HL-60/S4 treated with phorbol 12-myristate 13-acetate at 8.2 ng/mL for 4 days and 3 days (cell line): ENCODE results near the gene FUT8.

Experiments
- in situ Hi-C: fragments of 300-500 bp; cut with MboI; formaldehyde crosslinking; loops from 2 replicates; pipeline ENCODE4 v1.15.0; 2022; ENCODE audit warnings: low sequenced_read_pairs

The FUT8 gene

DNA sequence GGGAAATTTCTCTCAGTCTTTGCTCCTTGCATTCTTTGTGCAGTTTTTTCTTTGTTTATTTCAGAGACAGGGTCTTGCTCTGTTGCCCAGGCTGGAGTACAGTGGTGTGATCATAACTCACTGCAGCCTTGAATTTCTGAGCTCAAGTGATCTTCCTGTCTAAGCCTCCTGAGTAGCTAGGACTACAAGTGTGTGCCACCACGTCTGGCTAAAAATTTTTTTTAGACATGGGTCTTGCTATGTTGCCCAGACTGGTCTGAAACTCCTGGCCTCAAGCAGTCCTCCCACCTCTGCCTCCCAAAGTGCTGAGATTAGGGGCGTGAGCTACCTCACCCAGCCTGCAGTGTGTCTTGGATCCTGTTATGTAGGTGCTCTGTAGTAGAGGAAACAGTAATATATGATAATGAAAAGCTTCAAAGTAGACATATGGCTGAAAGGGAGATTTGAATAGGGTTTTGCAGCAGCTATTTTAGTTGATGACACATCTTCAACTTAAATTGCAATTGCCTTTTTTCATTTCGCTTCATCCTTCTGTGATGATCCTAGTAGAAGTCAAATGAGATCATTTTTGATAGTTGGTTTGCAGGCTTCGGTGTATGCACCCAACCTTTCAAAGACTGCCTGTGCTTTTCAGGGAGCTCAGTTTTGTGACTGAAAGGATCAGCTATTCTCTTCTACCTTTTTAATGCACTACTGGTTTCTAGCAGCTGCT is 75.4 kb downstream of the FUT8 start:
- in situ Hi-C loops: no loop called here

- in situ Hi-C loops: no loop called here
Observed at GRCh38 chr14:65491274-65491673, 78.7 kb downstream of the FUT8 start.

DNA sequence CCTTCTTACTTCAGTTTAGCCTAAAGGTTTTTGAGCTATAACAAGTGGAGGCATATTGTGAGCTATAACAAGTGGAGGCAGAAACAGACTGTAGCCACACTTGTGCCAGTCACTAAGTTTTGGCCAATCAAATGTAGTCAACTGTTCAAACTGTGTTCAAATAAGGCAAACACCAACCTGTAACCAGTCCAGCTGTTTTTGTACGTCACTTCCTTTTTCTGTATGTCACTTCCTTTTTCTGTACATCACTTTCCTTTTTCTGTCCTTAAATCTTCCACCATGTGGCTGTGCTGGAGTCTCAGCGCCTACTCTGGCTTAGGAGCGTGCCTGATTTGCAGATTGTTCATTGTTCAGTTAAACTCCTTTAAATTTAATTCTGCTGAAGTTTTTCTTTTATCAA is 79.7 kb downstream of the FUT8 start:
- in situ Hi-C loops: no loop called here

DNA sequence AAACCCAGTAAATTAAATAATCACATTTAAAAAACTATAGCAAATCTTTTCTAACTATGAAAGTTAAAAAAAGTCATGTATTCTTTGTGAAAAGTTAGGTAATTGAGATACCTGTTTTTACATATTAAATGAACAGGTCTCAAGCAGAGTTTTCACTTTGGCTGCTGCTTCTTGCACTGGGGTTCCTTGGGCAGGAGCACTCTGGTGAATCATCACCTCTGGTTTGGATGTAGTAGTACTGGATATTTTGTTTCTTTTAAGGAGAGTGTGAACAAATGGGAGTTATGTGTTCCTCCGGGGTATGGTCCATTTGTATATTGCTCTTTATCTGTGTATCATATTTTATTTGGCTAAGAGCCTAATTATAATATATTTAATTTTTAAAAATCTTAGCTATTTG is 82.7 kb downstream of the FUT8 start:
- in situ Hi-C loops: no loop called here

DNA sequence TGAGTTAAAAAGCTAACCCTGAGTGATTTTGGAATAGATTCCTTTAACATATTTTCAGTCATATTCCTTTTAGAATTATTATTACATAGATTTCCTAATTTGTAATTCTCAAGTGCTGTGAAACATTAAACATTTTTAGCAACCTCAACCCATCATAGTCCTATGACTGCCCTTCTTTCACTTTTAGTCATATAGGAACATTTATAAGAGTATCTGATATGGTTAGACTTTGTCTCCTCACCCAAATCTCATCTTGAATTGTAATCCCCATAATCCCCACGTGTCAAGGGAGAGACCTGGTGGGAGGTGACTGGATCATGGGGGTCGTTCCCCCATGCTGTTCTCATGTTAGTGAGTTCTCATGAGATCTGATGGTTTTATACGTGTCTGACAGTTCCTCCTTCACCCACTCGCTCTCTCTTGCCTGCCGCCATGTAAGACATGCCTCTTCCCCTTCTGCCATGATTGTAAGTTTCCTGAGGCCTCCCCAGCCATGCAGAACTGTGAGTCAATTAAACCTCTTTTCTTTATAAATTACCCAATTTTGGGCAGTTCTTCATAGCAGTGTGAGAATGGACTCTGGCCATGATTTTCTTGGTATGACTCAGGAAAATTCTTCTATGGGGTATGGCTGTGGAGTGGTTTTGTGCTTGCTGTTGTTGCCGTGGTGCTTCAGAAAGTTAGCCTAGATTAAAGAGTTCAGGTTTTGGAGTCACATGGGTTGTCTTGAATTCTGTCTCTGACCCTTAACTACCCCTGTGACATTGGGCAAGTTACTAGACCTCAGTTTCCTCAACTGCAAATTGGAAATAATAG is 83.9 kb downstream of the FUT8 start:
- in situ Hi-C loops: no loop called here

DNA sequence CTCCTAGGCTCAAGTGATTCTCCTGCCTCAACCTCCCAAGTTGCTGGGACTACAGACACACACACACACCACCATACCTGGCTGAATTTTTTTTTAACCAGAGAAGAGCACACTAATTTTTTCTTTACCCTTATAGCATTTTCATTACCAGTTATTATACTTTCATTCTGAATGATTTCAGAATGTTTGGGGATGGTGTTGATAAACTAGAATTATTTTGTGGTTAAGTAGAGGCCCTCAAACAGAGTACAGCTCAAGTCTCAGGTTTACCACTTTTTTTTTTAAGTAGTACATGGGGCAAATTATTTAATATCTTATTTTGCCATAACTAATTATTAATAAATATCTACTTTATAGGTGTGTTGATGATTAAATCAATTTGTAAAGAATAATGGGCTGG is 86.6 kb downstream of the FUT8 start:
- in situ Hi-C loops: no loop called here

DNA sequence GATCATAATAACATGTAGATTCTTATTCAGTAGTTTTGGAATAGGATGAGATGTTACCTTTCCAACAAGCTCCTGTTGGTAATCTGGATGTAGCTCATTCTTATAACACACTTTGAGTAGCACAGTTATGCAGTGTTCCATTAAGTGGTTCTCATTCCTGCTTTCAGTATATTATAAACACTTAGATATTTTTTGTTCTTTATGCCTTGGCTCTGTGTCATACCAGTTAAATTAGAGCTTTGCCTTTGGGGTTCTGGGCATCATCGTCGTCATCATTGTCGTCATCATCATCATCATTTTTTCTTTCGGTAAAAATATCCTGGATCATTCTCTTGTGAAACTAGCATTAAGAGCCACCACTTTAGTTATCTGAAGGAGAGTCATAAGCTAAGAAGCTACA is 87.5 kb downstream of the FUT8 start:
- in situ Hi-C loops: no loop called here

- in situ Hi-C loops: no loop called here
Observed at GRCh38 chr14:65501328-65501727, 88.8 kb downstream of the FUT8 start.

- in situ Hi-C loops: no loop called here
Observed at GRCh38 chr14:65502676-65503124, 90.2 kb downstream of the FUT8 start.

DNA sequence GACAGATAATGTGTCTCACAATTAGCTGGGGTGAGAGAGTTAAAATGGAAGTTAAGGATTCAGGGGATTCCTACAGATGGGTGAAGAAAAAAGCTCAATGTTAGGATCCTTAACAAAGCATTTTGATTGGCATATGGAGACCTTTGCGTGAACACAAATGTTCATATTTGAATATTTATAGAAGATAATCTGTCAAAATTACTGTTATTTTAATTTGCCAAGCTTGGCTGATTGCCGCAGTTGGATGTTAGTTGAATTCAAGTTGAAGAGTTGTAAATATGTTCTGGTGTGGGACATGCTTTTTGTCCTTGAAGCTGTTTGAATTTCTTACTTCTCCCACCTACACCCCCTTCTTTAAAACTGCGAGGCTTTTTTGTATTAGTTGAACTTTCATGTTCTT is 91.2 kb downstream of the FUT8 start:
- in situ Hi-C loops: no loop called here

DNA sequence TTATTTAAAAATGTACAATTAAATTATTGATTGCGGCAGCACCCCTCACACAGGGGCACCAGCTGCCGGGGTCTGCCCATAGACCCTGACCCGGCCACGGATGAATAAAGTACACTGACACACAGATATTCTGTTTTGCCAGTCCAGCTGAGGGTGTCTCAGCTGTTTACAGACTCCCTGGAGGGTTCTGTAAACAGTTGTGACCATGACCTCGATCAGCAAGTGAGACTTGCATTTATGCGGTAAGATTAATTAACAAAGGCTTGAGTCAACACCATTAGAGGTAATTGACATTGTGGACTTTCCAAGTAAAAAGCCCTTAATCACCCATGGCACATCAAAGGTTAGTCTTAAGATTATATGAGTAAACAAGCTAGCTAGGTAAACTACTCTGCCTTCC is 94.3 kb downstream of the FUT8 start:
- in situ Hi-C loops: no loop called here

GRCh38 chr14:65509842-65510241 is 97.3 kb downstream of the FUT8 start:
- in situ Hi-C loops: no loop called here

DNA sequence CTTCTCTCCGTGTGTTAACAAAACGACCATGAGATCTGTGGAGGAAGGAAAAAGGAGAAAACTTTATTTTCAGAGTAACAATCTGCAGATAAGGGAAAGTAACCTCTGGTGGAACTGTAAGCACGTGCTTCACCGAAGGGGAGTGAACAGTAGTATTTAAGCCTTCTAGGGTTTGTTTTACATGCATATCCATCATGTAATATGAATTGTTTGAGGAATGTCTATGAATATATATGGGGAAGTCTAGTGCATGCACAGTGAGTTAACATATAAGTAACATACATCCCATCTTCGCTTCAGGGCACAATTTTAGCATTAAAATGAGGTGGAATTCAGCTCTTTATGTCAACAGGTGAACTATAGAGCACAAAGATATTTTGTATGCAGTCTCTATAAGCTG is 101.1 kb downstream of the FUT8 start:
- in situ Hi-C loops: no loop called here

DNA sequence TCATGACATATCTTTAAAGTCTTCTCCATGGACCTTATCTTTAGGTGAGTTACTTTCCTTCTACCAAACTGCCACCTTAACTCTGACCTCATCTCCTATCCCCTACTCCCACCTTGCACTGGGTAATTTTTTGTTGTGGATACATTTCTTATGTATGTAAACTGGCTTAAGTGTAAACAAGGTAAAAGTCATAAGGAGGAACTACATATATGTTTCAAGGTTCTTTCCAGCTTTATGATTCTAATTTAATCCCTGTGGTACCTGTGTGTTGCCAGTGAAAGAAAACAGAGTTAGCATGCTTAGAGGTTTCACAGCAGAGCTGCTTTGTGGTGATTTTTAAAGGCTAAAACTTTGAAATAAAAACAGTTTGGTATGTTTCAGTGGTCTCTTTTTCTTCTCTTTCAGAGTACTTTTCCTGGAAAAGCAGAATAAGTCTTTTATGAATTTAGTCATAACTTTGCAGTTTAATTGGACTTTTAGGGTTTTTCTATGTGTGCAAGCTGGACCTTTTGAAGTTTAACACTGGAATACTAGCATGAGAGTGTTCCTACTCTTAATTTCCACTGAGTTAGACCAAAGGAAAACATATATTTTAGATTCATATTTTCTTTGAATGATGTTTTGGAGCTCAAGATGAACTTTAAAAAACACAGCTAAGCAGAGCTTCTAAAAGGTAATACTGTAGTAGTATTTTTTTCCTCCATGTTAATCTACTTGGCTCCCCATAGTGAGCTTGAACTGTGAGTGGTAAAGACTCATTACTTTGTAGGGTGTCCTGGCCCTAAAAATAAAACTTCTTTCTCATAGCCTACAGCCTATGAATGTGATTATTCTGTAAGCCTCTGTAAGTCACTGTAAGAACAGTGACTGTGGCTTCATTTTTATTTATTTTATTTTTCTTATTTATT is 105.4 kb downstream of the FUT8 start:
- in situ Hi-C loops: no loop called here

DNA sequence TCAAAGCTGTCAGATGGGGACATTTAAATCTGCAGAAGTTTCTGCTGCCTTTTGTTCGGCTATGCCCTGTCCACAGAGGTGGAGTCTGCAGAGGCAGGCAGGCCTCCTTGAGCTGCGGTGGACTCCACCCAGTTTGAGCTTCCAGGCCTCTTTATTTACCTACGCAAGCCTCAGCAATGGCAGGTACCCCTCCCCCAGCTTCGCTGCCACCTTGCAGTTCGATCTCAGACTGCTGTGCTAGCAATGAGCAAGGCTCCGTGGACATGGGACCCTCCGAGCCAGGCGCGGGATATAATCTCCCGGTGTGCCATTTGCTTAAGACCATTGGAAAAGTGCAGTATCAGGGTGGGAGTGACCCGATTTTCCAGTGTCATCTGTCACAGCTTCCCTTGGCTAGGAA is 115.5 kb downstream of the FUT8 start:
- in situ Hi-C loops: no loop called here

DNA sequence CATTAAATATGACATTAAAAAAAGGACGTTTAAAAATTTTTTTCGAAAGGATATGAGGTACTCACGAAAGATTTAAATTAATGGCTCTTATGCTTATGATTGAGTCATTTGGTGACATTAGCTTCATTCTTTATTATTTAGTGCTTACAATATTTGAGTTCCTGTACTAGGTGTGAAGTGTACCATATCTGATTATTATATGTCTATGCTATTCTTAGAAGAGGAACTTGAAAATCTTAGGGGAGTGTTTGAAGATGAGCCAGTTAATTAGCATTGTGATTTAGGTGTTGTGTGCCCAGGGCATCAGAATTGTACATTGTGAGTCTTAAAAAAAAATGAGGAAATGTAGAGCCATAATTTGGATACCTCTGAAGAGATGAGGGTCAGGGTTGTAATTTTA is 118.6 kb downstream of the FUT8 start:
- in situ Hi-C loops: no loop called here

GRCh38 chr14:65533736-65534404 is 121.3 kb downstream of the FUT8 start:
- in situ Hi-C loops: no loop called here

- in situ Hi-C loops: no loop called here
Observed at GRCh38 chr14:65536781-65537423, 124.4 kb downstream of the FUT8 start.

- in situ Hi-C loops: no loop called here
Observed at GRCh38 chr14:65548878-65549277, 136.3 kb downstream of the FUT8 start.

GRCh38 chr14:65549429-65549828 is 136.9 kb downstream of the FUT8 start:
- in situ Hi-C loops: no loop called here
